Measurements from ENCODE around the gene TP53BP1. TPM values are rescaled to one million over a fixed set of nuclear protein-coding genes. Genes with fewer than 3 reads are reported as not detected.
"Not testable (repeated sequence)": the region's sequence is repeated elsewhere in the genome, so short reads cannot be mapped to it uniquely, and the experiment has no call there.

Gene TP53BP1
- total and polyA plus RNA-seq, 12 donors, result 22.8 to 80.9 (median 43.7) TPM

GRCh38 chr15:43406189-43406588, 86.8 kb downstream of the TP53BP1 start:
- no peak for DNase-seq
- Histone ChIP-seq H3K36me3 (replicated peaks in 1 of 2) (peaks cover 0 to 96% of the 10 kb centered on the region in 2 donors), H3K4me1 (replicated peaks in 1 of 2) (no peaks in the 10 kb centered on the region), H3K9me3 (replicated peaks in 1 of 3) (no peaks in the 10 kb centered on the region), H3K27ac (no peak overlapping the region), H3K4me3 (no peak overlapping the region), H3K27me3 (no peaks in the 10 kb centered on the region)
- 79 to 83% (median 81%) methylated on average over 2 of the region's 2 CpGs for WGBS, 4 donors
- intact Hi-C loops (cut with DNase I), result no loop called here
- TF ChIP-seq POLR2A (IDR thresholded peaks at IDR 0.05) (no peak), CTCF (IDR thresholded peaks at IDR 0.05) (no peak)

DNA sequence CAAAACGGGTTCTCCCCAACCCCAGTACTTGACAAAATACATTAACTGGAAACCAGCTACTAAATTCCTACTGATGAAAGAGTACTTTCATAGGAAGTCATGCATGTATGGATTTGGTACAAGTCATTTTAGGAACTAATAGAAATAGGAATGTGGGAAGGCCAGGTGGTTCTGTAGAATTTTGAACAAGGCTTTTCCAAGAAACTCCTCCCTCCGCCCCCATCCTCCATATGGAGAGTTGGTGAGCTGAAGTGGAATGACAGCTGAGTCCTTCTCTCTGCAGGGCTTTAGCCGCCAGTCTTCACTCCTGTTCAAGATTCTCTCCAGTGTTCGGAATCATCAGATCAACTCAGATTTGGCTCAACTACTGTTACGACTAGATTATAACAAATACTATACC, 88.8 kb downstream of the TP53BP1 start:
- Histone ChIP-seq H3K27ac (no peak overlapping the region), H3K9me3 (replicated peaks in 1 of 3) (no peaks in the 10 kb centered on the region), H3K36me3 (replicated peaks in 1 of 2) (peaks cover 0 to 91% of the 10 kb centered on the region in 2 donors), H3K27me3 (no peaks in the 10 kb centered on the region), H3K4me1 (replicated peaks in 1 of 2) (no peaks in the 10 kb centered on the region), H3K4me3 (no peak overlapping the region)
- no peak for DNase-seq
- TF ChIP-seq CTCF (IDR thresholded peaks at IDR 0.05) (no peak), POLR2A (IDR thresholded peaks at IDR 0.05) (no peak)
- 87 to 98% (median 91%) methylated on average over 5 of the region's 5 CpGs for WGBS, 4 donors
- intact Hi-C loops (cut with DNase I), result no loop called here

GRCh38 chr15:43403616-43404015, 89.3 kb downstream of the TP53BP1 start:
- TF ChIP-seq POLR2A (IDR thresholded peaks at IDR 0.05) (no peak), CTCF (IDR thresholded peaks at IDR 0.05) (no peak)

DNA sequence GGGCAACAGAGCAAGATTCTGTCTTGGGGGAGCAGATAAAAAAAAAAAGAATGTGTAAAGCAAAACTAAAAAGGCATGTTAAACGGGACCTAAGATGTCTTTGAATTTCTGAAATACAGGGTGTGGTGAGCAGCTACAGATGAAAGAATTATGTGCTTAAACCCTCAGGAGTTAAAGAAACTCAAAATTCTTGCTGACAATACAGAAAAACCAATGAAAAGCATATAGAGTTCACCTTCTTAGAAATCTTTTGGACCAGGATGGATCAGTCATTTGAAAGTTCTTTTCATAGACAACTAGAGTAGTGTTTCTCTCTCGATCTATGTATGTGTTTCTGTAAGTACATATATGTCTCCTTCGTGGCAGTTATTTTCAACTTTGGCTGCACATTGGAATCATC, 90.7 kb downstream of the TP53BP1 start:
- H3K9me3 ChIP-seq (replicated peaks in 1 of 3), result no peaks in the 10 kb centered on the region
- no peak for DNase-seq
- TF ChIP-seq POLR2A (IDR thresholded peaks at IDR 0.05) (no peak), CTCF (IDR thresholded peaks at IDR 0.05) (no peak)
- H3K4me1 ChIP-seq (replicated peaks in 1 of 2), result no peaks in the 10 kb centered on the region
- peaks cover 0 to 90% of the 10 kb centered on the region in 2 donors for H3K36me3 ChIP-seq (replicated peaks in 1 of 2)
- H3K27me3 ChIP-seq, result no peaks in the 10 kb centered on the region
- H3K4me3 ChIP-seq, result no peak overlapping the region
- intact Hi-C loops (cut with DNase I), result no loop called here
- no peak overlapping the region for H3K27ac ChIP-seq
- 87 to 94% (median 89%) methylated on average over 3 of the region's 3 CpGs for WGBS, 4 donors

More at GRCh38 chr15:43403616-43404015, 89.3 kb downstream of the TP53BP1 start:
- H3K4me3 ChIP-seq, result no peak overlapping the region
- no peaks in the 10 kb centered on the region for H3K9me3 ChIP-seq (replicated peaks in 1 of 3)
- H3K36me3 ChIP-seq (replicated peaks in 1 of 2), result peaks cover 0 to 90% of the 10 kb centered on the region in 2 donors
- H3K27me3 ChIP-seq, result no peaks in the 10 kb centered on the region
- intact Hi-C loops (cut with DNase I), result no loop called here
- H3K4me1 ChIP-seq (replicated peaks in 1 of 2), result no peaks in the 10 kb centered on the region
- no peak for DNase-seq
- WGBS, 4 donors, result 78 to 84% (median 82%) methylated on average over 8 of the region's 8 CpGs
- no peak overlapping the region for H3K27ac ChIP-seq

DNA sequence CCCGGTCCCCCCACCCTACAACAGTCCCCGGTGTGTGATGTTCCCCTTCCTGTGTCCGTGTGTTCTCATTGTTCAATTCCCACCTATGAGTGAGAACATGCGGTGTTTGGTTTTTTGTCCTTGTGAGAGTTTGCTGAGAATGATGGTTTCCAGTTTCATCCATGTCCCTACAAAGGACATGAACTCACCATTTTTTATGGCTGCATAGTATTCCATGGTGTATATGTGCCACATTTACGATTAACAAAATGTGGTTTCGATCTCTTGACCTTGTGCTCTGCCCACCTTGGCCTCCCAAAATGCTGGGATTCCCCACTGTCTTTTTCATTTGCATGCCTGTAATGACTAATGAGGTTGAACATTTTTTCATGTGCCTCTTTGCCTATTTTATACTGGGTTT, 99.4 kb downstream of the TP53BP1 start:
- intact Hi-C loops (cut with DNase I); H3K27me3 ChIP-seq; H3K4me1 ChIP-seq (replicated peaks in 1 of 2); H3K9me3 ChIP-seq (replicated peaks in 1 of 3); H3K27ac ChIP-seq; DNase-seq; H3K4me3 ChIP-seq: not testable (repeated sequence)
- H3K36me3 ChIP-seq (replicated peaks in 1 of 2), result peaks cover 0 to 42% of the 10 kb centered on the region in 2 donors
- 96 to 99% (median 99%) methylated on average over 5 to 6 of the region's 6 CpGs for WGBS, 4 donors
